Hepatocyte (in vitro differentiated cells): ENCODE data around the gene FAT1.

ENCODE experiments used
- EZH2 ChIP-seq: fragments of 200-600 bp; sonication (generic); IDR thresholded peaks from 2 replicates; pipeline ENCODE4 v1.6.1; 2016; ENCODE audit warnings: antibody characterized with exemption, mild to moderate bottlenecking, borderline replicate concordance
- TF ChIP-seq, protein P1 (sequence below): fragments of 200-600 bp; sonication (generic); IDR thresholded peaks from 2 replicates; pipeline ENCODE4 v1.5.1; 2016; ENCODE audit warnings: antibody characterized with exemption, mild to moderate bottlenecking; ENCODE audit not compliant: poor library complexity

DNA sequence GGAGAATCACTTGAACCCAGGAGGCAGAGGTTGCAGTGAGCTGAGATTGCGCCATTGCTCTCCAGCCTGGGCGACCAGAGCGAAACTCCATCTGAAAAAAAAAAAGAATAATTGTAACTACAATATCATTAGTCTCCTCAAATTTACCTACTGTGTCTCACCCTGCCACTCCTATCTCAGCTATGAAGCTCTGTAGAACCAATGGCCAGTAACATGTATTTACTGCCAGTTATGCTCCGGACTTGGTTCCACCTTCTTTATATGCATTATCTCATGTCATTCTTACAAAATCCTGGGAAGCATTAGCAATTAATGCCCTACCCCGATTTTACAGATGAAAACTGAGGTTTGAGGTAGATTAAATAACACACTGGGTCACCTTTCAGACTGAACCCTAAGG, 7.0 kb upstream of the FAT1 start:
- TF ChIP-seq, protein P1, sequence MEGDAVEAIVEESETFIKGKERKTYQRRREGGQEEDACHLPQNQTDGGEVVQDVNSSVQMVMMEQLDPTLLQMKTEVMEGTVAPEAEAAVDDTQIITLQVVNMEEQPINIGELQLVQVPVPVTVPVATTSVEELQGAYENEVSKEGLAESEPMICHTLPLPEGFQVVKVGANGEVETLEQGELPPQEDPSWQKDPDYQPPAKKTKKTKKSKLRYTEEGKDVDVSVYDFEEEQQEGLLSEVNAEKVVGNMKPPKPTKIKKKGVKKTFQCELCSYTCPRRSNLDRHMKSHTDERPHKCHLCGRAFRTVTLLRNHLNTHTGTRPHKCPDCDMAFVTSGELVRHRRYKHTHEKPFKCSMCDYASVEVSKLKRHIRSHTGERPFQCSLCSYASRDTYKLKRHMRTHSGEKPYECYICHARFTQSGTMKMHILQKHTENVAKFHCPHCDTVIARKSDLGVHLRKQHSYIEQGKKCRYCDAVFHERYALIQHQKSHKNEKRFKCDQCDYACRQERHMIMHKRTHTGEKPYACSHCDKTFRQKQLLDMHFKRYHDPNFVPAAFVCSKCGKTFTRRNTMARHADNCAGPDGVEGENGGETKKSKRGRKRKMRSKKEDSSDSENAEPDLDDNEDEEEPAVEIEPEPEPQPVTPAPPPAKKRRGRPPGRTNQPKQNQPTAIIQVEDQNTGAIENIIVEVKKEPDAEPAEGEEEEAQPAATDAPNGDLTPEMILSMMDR, result no peak
- no peak for TF ChIP-seq EZH2
